Activated T-helper 17 cell treated with anti-CD3 and anti-CD28 coated beads, Interleukin-2, amount 50 U/mL, for 72 hours (primary cell): ENCODE measurements around the gene DHRS3. TPM values are rescaled to one million over a fixed set of nuclear protein-coding genes. Genes with fewer than 3 reads are reported as not detected.
A peak's percentile ranks its signal among the peaks of the same experiment; 100 is the strongest.

Experiments
- ATAC-seq: fragments of 150-1000 bp; cut with Tn5 transposase; replicated peaks from 2 replicates; pipeline ENCODE4 v1.10.0; 2021; ENCODE audit warnings: mild to moderate bottlenecking, moderate library complexity
- H3K27ac Mint-ChIP-seq: one replicate; pipeline ENCODE4 v1.8.0; 2022; ENCODE audit warnings: mixed read lengths
- H3K27me3 Mint-ChIP-seq: one replicate; pipeline ENCODE4 v1.8.0; 2022; ENCODE audit warnings: mixed read lengths
- H3K36me3 Mint-ChIP-seq: one replicate; pipeline ENCODE4 v1.8.0; 2022; ENCODE audit warnings: low read depth, mild to moderate bottlenecking, mixed read lengths
- H3K4me1 Mint-ChIP-seq: one replicate; pipeline ENCODE4 v1.8.0; 2022; ENCODE audit warnings: mixed read lengths
- H3K4me3 Mint-ChIP-seq: one replicate; pipeline ENCODE4 v1.8.0; 2022; ENCODE audit warnings: mild to moderate bottlenecking, mixed read lengths
- H3K9me3 Mint-ChIP-seq: one replicate; pipeline ENCODE4 v1.8.0; 2022; ENCODE audit warnings: mixed read lengths
- total RNA-seq, 2 donors: library from RNA; stranded (reverse); gene quantifications; one replicate each; pipeline ENCODE4 v1.2.3, GENCODE V29; 2022

Gene DHRS3
- total RNA-seq, 2 donors from 2014 or later = 15.9 to 97.8 TPM

- H3K27ac Mint-ChIP-seq = no peak overlapping the region
- H3K36me3 Mint-ChIP-seq = no peaks in the 10 kb centered on the region
- no peaks in the 10 kb centered on the region for H3K4me1 Mint-ChIP-seq
- no peaks in the 10 kb centered on the region for H3K9me3 Mint-ChIP-seq
- peaks cover 4% of the 10 kb centered on the region for H3K27me3 Mint-ChIP-seq
- H3K4me3 Mint-ChIP-seq = no peak overlapping the region
- ATAC-seq = no peak
Observed at GRCh38 chr1:12629985-12630760, 12.2 kb upstream of the DHRS3 start.

DNA sequence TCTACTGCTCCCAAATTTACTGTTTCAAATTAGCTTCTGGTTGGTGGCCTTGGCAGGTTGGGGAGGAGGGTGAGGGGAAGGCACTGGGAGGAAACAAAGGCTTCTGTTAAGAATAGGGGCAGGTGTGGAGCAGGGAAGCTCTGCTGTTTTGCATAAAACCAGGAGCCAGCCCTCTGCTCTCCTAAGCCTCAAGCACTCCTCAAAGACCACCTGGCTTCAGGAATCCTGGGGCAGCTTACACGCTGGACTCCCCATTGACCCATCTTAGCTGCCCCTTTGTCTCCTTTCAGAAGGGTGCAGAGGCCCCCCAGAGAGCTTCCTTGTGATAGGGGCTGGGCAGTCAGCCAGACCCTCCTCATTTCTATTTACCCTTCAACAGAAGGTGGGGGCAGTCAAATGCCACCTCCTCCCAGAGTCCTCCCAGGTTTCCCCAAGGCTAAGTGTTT, 11.5 kb upstream of the DHRS3 start:
- no peak overlapping the region for H3K27ac Mint-ChIP-seq
- H3K4me1 Mint-ChIP-seq = no peaks in the 10 kb centered on the region
- H3K4me3 Mint-ChIP-seq = no peak overlapping the region
- peaks cover 4% of the 10 kb centered on the region for H3K27me3 Mint-ChIP-seq
- no peaks in the 10 kb centered on the region for H3K9me3 Mint-ChIP-seq
- no peak for ATAC-seq
- no peaks in the 10 kb centered on the region for H3K36me3 Mint-ChIP-seq

GRCh38 chr1:12627296-12627695, 9.3 kb upstream of the DHRS3 start:
- no peaks in the 10 kb centered on the region for H3K36me3 Mint-ChIP-seq
- ATAC-seq = no peak
- H3K9me3 Mint-ChIP-seq = no peaks in the 10 kb centered on the region
- H3K27me3 Mint-ChIP-seq = peaks cover 4% of the 10 kb centered on the region
- no peak overlapping the region for H3K4me3 Mint-ChIP-seq
- H3K4me1 Mint-ChIP-seq = no peaks in the 10 kb centered on the region
- H3K27ac Mint-ChIP-seq = no peak overlapping the region

DNA sequence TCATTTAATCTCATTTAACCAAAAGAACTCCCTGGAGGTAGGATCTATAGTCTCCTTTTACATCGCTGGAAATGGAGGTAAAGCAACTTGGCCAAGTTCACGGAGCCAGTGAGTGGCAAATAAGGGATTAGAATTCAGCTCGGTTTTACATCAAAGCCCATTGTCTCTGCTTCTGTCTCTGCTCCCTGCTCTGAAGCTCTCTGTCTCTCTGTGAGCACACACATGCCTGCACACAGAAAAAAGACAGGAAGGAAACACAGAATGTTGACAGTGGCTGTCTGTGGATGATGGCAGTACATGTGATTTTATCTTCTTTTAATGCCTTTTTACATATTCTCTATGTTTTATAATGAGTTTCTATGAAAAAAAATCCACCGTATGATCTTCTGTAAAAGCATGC, 8.9 kb upstream of the DHRS3 start:
- Mint-ChIP-seq H3K9me3 (no peaks in the 10 kb centered on the region), H3K36me3 (no peaks in the 10 kb centered on the region), H3K4me1 (no peaks in the 10 kb centered on the region), H3K27ac (no peak overlapping the region), H3K4me3 (no peak overlapping the region), H3K27me3 (peaks cover 2% of the 10 kb centered on the region)
- ATAC-seq = no peak

DNA sequence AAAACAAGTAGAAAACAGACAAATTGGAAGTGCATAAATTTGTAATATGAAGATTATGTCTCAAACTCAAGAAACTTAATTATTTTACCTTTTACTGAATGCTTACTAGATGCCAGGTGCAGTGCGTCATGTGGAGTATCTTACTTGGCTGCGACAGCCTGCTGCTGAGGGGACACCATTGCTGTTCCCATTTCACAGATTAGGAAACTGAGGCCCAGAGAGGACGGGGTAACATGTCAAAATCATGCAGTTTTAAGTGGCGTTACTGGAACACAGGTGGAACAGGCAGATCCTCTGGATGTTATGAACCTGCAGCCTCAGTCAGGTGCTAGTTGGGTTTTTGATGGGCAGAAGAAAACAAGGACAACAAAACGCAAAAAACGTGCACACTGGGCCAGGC, 7.3 kb upstream of the DHRS3 start:
- Mint-ChIP-seq H3K36me3 (no peaks in the 10 kb centered on the region), H3K9me3 (no peaks in the 10 kb centered on the region), H3K4me1 (no peaks in the 10 kb centered on the region), H3K4me3 (no peak overlapping the region), H3K27ac (no peak overlapping the region), H3K27me3 (no peaks in the 10 kb centered on the region)
- ATAC-seq = no peak

DNA sequence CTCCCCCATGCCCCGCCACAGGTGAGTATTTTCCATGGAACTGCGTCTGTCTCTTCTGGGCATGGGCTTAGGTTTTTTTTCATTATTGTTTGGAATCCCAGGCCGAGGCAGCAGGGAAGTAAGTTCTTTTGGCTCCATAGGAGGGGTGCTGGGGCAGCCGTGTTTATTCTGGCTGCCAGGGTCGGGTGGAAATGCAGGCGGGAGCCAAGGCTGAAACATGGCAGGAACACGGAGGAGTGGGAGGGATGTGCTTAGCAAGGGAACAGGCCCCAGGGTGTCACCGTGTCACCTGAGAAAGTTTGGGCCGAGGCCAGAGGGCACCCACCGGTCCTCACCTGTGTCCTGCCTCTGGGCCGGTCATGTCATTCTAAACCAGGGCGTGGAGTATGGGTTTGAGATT, 4.5 kb upstream of the DHRS3 start:
- H3K4me1 Mint-ChIP-seq = peaks cover 14% of the 10 kb centered on the region
- H3K27me3 Mint-ChIP-seq = no peaks in the 10 kb centered on the region
- ATAC-seq = no peak
- H3K9me3 Mint-ChIP-seq = no peaks in the 10 kb centered on the region
- peaks cover 18% of the 10 kb centered on the region for H3K36me3 Mint-ChIP-seq
- H3K4me3 Mint-ChIP-seq = no peak overlapping the region
- no peak overlapping the region for H3K27ac Mint-ChIP-seq

GRCh38 chr1:12621346-12622335, 3.6 kb upstream of the DHRS3 start:
- ATAC-seq = no peak
- peaks cover 14% of the 10 kb centered on the region for H3K4me1 Mint-ChIP-seq
- no peaks in the 10 kb centered on the region for H3K9me3 Mint-ChIP-seq
- H3K4me3 Mint-ChIP-seq = no peak overlapping the region
- H3K27ac Mint-ChIP-seq = no peak overlapping the region
- peaks cover 26% of the 10 kb centered on the region for H3K36me3 Mint-ChIP-seq
- H3K27me3 Mint-ChIP-seq = no peaks in the 10 kb centered on the region

DNA sequence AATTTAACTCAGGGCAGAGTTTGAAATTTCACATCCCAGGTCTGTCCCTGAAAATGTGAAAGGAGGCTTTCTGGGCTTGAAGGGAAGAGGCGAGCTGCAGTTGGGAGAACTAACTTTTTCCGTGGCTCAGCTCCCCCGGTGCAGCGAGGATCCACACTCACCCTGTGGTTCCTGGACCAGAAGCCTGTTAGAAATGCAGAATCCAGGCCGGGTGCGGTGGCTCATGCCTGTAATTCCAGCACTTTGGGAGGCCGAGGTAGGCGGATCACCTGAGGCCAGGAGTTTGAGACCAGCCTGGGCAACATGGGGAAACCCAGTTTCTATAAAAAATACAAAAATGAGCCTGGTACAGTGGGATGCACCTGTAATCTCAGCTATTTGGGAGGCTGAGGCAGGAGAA, 2.9 kb upstream of the DHRS3 start:
- no peak for ATAC-seq
- Mint-ChIP-seq H3K9me3 (no peaks in the 10 kb centered on the region), H3K27ac (no peak overlapping the region), H3K4me1 (peaks cover 14% of the 10 kb centered on the region), H3K27me3 (no peaks in the 10 kb centered on the region), H3K36me3 (peaks cover 33% of the 10 kb centered on the region), H3K4me3 (peak overlapping the region; percentile 99)

DNA sequence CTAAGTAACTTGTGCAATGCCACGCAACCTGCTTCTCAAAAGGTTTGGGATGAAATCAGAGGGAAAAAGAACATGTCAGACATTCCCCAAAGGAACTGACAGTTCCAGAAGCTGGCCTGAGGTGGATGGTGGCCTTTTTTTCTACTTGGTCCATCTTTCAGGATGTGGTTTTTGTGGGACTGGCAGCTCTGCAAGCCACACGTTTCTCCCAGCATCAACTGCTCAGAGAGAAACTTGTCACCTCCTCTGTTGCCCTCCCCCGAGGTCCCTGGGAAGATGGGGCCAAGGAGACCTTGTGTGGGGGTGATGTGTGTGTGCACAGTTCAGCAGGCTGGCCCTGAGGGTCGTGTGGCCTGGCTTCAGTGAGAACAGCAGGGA, 2.5 kb upstream of the DHRS3 start:
- no peaks in the 10 kb centered on the region for H3K9me3 Mint-ChIP-seq
- ATAC-seq = peak; percentile 18
- peaks cover 37% of the 10 kb centered on the region for H3K36me3 Mint-ChIP-seq
- H3K27ac Mint-ChIP-seq = peak overlapping the region; percentile 95
- no peaks in the 10 kb centered on the region for H3K27me3 Mint-ChIP-seq
- peak overlapping the region; percentile 99 for H3K4me3 Mint-ChIP-seq
- H3K4me1 Mint-ChIP-seq = peaks cover 14% of the 10 kb centered on the region

- Mint-ChIP-seq H3K4me1 (peaks cover 16% of the 10 kb centered on the region), H3K27me3 (no peaks in the 10 kb centered on the region), H3K9me3 (no peaks in the 10 kb centered on the region), H3K36me3 (peaks cover 43% of the 10 kb centered on the region), H3K4me3 (peak overlapping the region; percentile 99), H3K27ac (peak overlapping the region; percentile 95)
- peak; percentile 51 for ATAC-seq
Observed at GRCh38 chr1:12619792-12620487, 1.9 kb upstream of the DHRS3 start.

DNA sequence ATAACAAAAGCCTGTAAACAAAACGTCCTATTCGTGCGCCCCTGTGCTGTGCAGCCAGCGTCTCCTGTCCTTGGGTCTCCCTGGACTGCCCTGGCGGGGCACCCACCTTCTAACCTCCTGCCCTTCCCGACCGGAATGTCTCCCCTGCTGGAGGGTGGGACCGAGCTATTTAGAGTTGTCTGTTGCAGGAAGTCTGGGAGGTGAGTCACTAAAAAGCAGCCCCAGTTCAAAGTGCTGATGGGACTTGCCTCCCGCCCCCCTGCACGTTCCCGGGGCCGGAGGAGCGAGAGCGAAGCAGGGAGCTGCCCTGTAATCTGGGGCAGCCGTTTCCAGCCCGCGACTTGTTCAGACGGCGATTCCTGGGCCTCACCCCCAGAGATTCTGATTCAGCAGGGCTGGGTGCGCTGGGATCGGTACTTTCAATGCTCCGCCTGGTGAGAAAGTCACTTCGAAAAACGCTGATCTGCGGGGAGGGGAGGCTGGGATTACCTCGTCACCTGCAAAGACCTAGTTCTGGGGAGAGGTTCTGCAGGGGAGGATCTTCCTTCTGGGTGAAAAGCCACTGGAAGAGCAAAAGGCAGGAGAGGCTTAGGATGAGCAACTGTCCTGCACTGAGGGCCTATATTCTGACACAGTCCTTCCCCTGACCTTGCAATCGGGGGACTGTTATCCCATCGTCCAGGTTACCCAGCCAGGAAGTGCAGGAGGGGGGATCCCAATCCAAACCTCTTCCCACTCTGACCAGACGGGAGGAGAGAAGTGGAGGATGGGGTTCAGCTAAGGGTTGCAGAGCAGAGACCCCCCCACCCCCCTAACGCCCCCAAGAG, 1.2 kb upstream of the DHRS3 start:
- Mint-ChIP-seq H3K27ac (peak overlapping the region; percentile 95), H3K9me3 (no peaks in the 10 kb centered on the region), H3K4me3 (peak overlapping the region; percentile 99), H3K4me1 (peaks cover 20% of the 10 kb centered on the region), H3K36me3 (peaks cover 50% of the 10 kb centered on the region), H3K27me3 (no peaks in the 10 kb centered on the region)
- peak; percentile 70 for ATAC-seq

DNA sequence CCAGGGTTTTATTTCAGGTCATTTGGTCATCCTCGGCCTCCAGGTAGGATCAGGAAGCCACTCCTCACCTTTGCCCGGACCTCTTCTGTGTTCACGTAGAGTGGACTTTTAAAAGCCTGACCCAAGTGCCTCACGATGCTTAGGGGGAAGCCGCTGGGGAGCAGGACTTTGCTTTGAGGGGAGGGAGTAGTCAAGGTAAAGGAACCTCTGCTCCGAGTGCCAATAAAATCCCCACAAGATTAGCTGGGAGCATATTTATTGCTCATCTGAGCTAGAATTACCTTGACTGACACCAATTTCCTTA, 603 bp upstream of the DHRS3 start:
- no peaks in the 10 kb centered on the region for H3K9me3 Mint-ChIP-seq
- peak overlapping the region; percentile 99 for H3K4me3 Mint-ChIP-seq
- H3K27me3 Mint-ChIP-seq = no peaks in the 10 kb centered on the region
- ATAC-seq = peak; percentile 1
- H3K36me3 Mint-ChIP-seq = peaks cover 55% of the 10 kb centered on the region
- peak overlapping the region; percentile 95 for H3K27ac Mint-ChIP-seq
- H3K4me1 Mint-ChIP-seq = peaks cover 20% of the 10 kb centered on the region

DNA sequence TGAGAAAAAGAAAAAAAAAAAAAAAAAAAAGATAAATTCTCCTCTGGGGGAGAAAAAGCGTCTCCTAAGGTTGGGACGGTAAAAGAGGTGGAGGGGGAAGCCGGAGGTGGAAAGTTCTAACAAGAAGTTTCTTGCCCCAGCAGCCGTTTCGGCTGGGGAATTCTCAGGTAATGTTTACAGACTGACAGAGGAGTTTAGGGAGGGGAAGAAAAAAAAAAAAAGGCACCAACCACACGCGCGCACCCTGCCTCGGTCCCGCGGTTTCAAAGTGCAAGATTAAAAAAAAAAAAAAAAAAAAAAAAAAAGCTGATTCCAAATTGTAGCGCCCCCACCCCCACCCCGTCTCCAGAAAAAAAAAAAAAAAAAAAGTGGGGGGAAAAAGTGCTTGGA, 504 bp downstream of the DHRS3 start:
- Mint-ChIP-seq H3K27ac (peak overlapping the region; percentile 95), H3K4me1 (peaks cover 28% of the 10 kb centered on the region), H3K4me3 (peak overlapping the region; percentile 99), H3K36me3 (peaks cover 66% of the 10 kb centered on the region), H3K9me3 (no peaks in the 10 kb centered on the region), H3K27me3 (no peaks in the 10 kb centered on the region)
- peak; percentile 10 for ATAC-seq
